Neural progenitor cell (in vitro differentiated cells): ENCODE results near the gene CTR9. TPM values are rescaled to one million over a fixed set of nuclear protein-coding genes. Genes with fewer than 3 reads are reported as not detected.

Source experiments
- DNase-seq: peaks from one replicate; pipeline ENCODE4 v3.0.0-alpha.2; 2016; ENCODE audit warnings: low spot score
- H2AFZ ChIP-seq: fragments of 200-600 bp; sonication (generic); replicated peaks from 2 replicates; pipeline ENCODE4 v1.6.1; 2016; ENCODE audit warnings: antibody characterized with exemption
- H3F3A ChIP-seq: fragments of 200-600 bp; sonication (generic); 2 replicates; pipeline ENCODE4 v1.6.1; 2016; ENCODE audit warnings: antibody characterized with exemption, low read depth
- H3K27ac ChIP-seq: fragments of 200-600 bp; sonication (generic); 2 replicates; pipeline ENCODE4 v1.5.1; 2016; ENCODE audit warnings: mild to moderate bottlenecking
- H3K27me3 ChIP-seq: fragments of 200-600 bp; sonication (generic); 2 replicates; pipeline ENCODE4 v1.6.1; 2016; ENCODE audit warnings: mild to moderate bottlenecking, moderate library complexity
- H3K36me3 ChIP-seq: fragments of 200-600 bp; sonication (generic); 2 replicates; pipeline ENCODE4 v1.5.1; 2016
- H3K4me1 ChIP-seq: fragments of 200-600 bp; sonication (generic); 2 replicates; pipeline ENCODE4 v1.6.1; 2016; ENCODE audit warnings: mixed run types
- H3K4me2 ChIP-seq: fragments of 200-600 bp; sonication (generic); 2 replicates; pipeline ENCODE4 v1.6.1; 2016
- H3K4me3 ChIP-seq: fragments of 200-600 bp; sonication (generic); 2 replicates; pipeline ENCODE4 v1.5.1; 2016
- H3K79me2 ChIP-seq: fragments of 200-600 bp; sonication (generic); 2 replicates; pipeline ENCODE4 v1.6.1; 2016; ENCODE audit warnings: low read depth
- H3K9ac ChIP-seq: fragments of 200-600 bp; sonication (generic); 2 replicates; pipeline ENCODE4 v1.6.1; 2016
- H3K9me3 ChIP-seq: fragments of 200-600 bp; sonication (generic); 2 replicates; pipeline ENCODE4 v1.5.1; 2016; ENCODE audit warnings: low read depth
- H4K20me1 ChIP-seq: fragments of 200-600 bp; sonication (generic); 2 replicates; pipeline ENCODE4 v1.6.1; 2016; ENCODE audit warnings: low read depth
- H3K27ac Mint-ChIP-seq: 3 replicates; pipeline ENCODE4 v1.8.0; 2021; ENCODE audit warnings: mixed read lengths
- H3K27me3 Mint-ChIP-seq: 2 replicates; pipeline ENCODE4 v1.8.0; 2022; ENCODE audit warnings: low read depth, mild to moderate bottlenecking, inconsistent platforms, moderate library complexity, mixed read lengths; ENCODE audit not compliant: insufficient read depth
- H3K36me3 Mint-ChIP-seq: 3 replicates; pipeline ENCODE4 v1.8.0; 2021; ENCODE audit warnings: mixed read lengths
- H3K4me1 Mint-ChIP-seq: 3 replicates; pipeline ENCODE4 v1.8.0; 2021; ENCODE audit warnings: mixed read lengths
- H3K4me3 Mint-ChIP-seq: 3 replicates; pipeline ENCODE4 v1.8.0; 2021; ENCODE audit warnings: mild to moderate bottlenecking, moderate library complexity, mixed read lengths
- H3K9me3 Mint-ChIP-seq: 3 replicates; pipeline ENCODE4 v1.8.0; 2020; ENCODE audit warnings: mixed read lengths
- CTCF ChIP-seq: fragments of 200-600 bp; sonication (generic); IDR thresholded peaks from 2 replicates; pipeline ENCODE4 v1.5.1; 2017; ENCODE audit warnings: antibody characterized with exemption, mild to moderate bottlenecking
- EZH2 ChIP-seq: fragments of 200-600 bp; sonication (generic); IDR thresholded peaks from 2 replicates; pipeline ENCODE4 v1.6.1; 2017; ENCODE audit warnings: antibody characterized with exemption, mild to moderate bottlenecking, moderate library complexity
- EZH2phosphoT487 ChIP-seq: fragments of 200-600 bp; sonication (generic); IDR thresholded peaks from 2 replicates; pipeline ENCODE4 v1.6.1; 2017; ENCODE audit warnings: antibody characterized with exemption
- total RNA-seq: library from RNA; depleted of rRNA; stranded (reverse); fragments of >200 nt; gene quantifications from 2 replicates; pipeline ENCODE4 v1.2.3, GENCODE V29; 2015; ENCODE audit warnings: low replicate concordance

The CTR9 gene
- total RNA-seq, 1 donor from 2014 or later: 26.4 TPM

- Histone ChIP-seq H3K4me1 (no peaks in the 10 kb centered on the region), H3K9me3 (no peaks in the 10 kb centered on the region), H3K36me3 (no peaks in the 10 kb centered on the region), H3K9ac (no peak overlapping the region), H3K4me2 (no peak overlapping the region), H3K27ac (no peak overlapping the region), H2AFZ (no peak overlapping the region), H3K27me3 (no peaks in the 10 kb centered on the region), H4K20me1 (no peaks in the 10 kb centered on the region), H3K4me3 (no peak overlapping the region), H3F3A (no peaks in the 10 kb centered on the region), H3K79me2 (no peaks in the 10 kb centered on the region)
- Mint-ChIP-seq H3K36me3 (no peaks in the 10 kb centered on the region), H3K4me3 (no peak overlapping the region), H3K4me1 (no peaks in the 10 kb centered on the region), H3K9me3 (no peaks in the 10 kb centered on the region), H3K27ac (no peak overlapping the region), H3K27me3 (peaks cover 3% of the 10 kb centered on the region)
- DNase-seq: no peak
- no peak for TF ChIP-seq EZH2phosphoT487
- TF ChIP-seq CTCF: no peak
- TF ChIP-seq EZH2: no peak
Observed at GRCh38 chr11:10709299-10710086, 41.6 kb upstream of the CTR9 start.

DNA sequence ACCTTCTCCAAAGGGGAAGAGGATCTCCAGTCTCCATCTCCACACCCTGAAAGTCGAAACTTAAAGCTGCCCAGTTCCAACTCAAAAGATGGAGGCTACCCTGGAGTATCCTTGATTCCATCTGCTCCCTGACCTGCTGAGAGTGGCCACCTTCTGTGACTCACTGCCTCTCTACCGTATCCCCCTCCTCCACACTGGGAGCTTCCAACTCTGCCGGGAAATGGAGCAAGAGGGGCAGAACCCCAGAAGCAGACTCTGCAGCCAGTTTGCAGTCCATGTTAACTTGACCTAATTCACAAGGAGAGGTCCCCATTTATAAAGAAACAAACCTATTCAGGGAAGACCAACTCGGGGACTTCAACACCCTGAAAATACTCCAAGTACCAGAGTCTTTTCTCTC, 35.5 kb upstream of the CTR9 start:
- Histone ChIP-seq H3K36me3 (no peaks in the 10 kb centered on the region), H3K9ac (no peak overlapping the region), H3K4me1 (no peaks in the 10 kb centered on the region), H2AFZ (no peak overlapping the region), H4K20me1 (no peaks in the 10 kb centered on the region), H3F3A (no peaks in the 10 kb centered on the region), H3K4me2 (no peak overlapping the region), H3K4me3 (no peak overlapping the region), H3K27me3 (no peaks in the 10 kb centered on the region), H3K27ac (no peak overlapping the region), H3K79me2 (no peaks in the 10 kb centered on the region), H3K9me3 (no peaks in the 10 kb centered on the region)
- TF ChIP-seq EZH2phosphoT487: no peak
- no peak for TF ChIP-seq EZH2
- TF ChIP-seq CTCF: no peak
- H3K36me3 Mint-ChIP-seq: no peaks in the 10 kb centered on the region
- H3K4me1 Mint-ChIP-seq: no peaks in the 10 kb centered on the region
- H3K9me3 Mint-ChIP-seq: no peaks in the 10 kb centered on the region
- no peak for DNase-seq
- H3K4me3 Mint-ChIP-seq: no peak overlapping the region
- H3K27me3 Mint-ChIP-seq: peaks cover 2% of the 10 kb centered on the region
- no peak overlapping the region for H3K27ac Mint-ChIP-seq

DNA sequence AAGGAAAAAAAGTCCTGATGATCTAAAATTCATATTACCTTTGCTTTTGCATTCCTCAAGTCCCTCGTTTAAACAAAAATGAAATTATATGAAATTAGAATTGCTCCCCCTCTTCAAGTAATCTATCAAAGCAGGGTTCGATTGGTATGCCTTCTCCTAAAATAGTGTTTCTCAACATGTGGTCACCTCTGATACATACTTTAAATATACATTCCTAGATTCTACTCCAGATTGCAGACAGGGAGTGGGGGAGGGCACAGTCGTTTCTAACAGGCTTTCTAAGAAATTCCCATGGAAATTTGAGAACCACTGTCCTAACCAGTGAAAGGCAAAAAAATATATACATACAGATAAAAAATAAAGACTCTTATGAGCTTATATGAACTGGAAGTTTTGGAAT, 34.9 kb upstream of the CTR9 start:
- H3K36me3 Mint-ChIP-seq: no peaks in the 10 kb centered on the region
- no peak overlapping the region for H3K4me3 Mint-ChIP-seq
- Histone ChIP-seq H3K4me2 (no peak overlapping the region), H3K9ac (no peak overlapping the region), H2AFZ (no peak overlapping the region), H3K27ac (no peak overlapping the region), H3K27me3 (no peaks in the 10 kb centered on the region), H3K4me1 (no peaks in the 10 kb centered on the region), H3K9me3 (no peaks in the 10 kb centered on the region), H3F3A (no peaks in the 10 kb centered on the region), H3K36me3 (no peaks in the 10 kb centered on the region), H3K79me2 (no peaks in the 10 kb centered on the region), H3K4me3 (no peak overlapping the region), H4K20me1 (no peaks in the 10 kb centered on the region)
- TF ChIP-seq EZH2phosphoT487 (no peak), EZH2 (no peak), CTCF (no peak)
- no peak overlapping the region for H3K27ac Mint-ChIP-seq
- H3K27me3 Mint-ChIP-seq: peaks cover 2% of the 10 kb centered on the region
- no peaks in the 10 kb centered on the region for H3K4me1 Mint-ChIP-seq
- DNase-seq: no peak
- no peaks in the 10 kb centered on the region for H3K9me3 Mint-ChIP-seq
